Common myeloid progenitor, CD34-positive (primary cell): ENCODE measurements around the gene ORM1.

Experiments
- CTCF ChIA-PET: fragments of 350-600 bp; sonication (Branson Sonifier 250); formaldehyde crosslinking; loops from one replicate; lab custom pipeline; 2021; ENCODE audit warnings: antibody characterized with exemption; lab: Charles Lee
- POLR2A ChIA-PET: fragments of 350-600 bp; sonication (Branson Sonifier 250); formaldehyde crosslinking; loops from one replicate; lab custom pipeline; 2021; ENCODE audit warnings: antibody characterized with exemption; lab: Charles Lee
- DNase-seq, 3 donors: peaks; one replicate each; pipeline versions ENCODE4 v3.0.0 to v3.0.0-alpha.2; 2013
- H3K27ac ChIP-seq, 2 experiments: 1 replicate in 1 of 2; 2 replicates in 1 of 2; pipeline ENCODE4 v1.7.0; 2013; ENCODE audit warnings: inconsistent platforms in 2 of 2, low read length in 2 of 2, mild to moderate bottlenecking in 2 of 2, low read depth in 1 of 2, moderate library complexity in 1 of 2; ENCODE audit not compliant: severe bottlenecking in 2 of 2, insufficient read depth in 1 of 2, poor library complexity in 1 of 2
- H3K27me3 ChIP-seq, 5 experiments: replicated peaks in 2 of 5; 1 replicate in 3 of 5; 2 replicates in 2 of 5; pipeline versions ENCODE4 v1.6.1 to v1.7.0; 2013; ENCODE audit warnings: low read length in 4 of 5, mild to moderate bottlenecking in 2 of 5, moderate library complexity in 2 of 5, inconsistent platforms in 1 of 5; ENCODE audit not compliant: insufficient read depth in 5 of 5, control insufficient read depth in 4 of 5
- H3K36me3 ChIP-seq, 4 experiments: 1 replicate in 2 of 4; 2 replicates in 2 of 4; pipeline versions ENCODE4 v1.6.1 to v1.7.0; 2013; ENCODE audit warnings: low read length in 3 of 4, control low read depth in 1 of 4, mild to moderate bottlenecking in 1 of 4; ENCODE audit not compliant: control insufficient read depth in 4 of 4, insufficient read depth in 4 of 4
- H3K4me1 ChIP-seq, 4 experiments: 1 replicate in 3 of 4; 2 replicates in 1 of 4; pipeline versions ENCODE4 v1.6.1 to v1.7.1; 2013; ENCODE audit warnings: low read length in 3 of 4, mild to moderate bottlenecking in 3 of 4, control low read depth in 1 of 4, inconsistent platforms in 1 of 4, moderate library complexity in 1 of 4; ENCODE audit not compliant: control insufficient read depth in 4 of 4, insufficient read depth in 4 of 4; ENCODE audit errors: control extremely low read depth in 1 of 4
- H3K4me3 ChIP-seq, 7 experiments: 1 replicate in 4 of 7; 2 replicates in 3 of 7; pipeline versions ENCODE4 v1.5.1 to v1.7.0; 2013; ENCODE audit warnings: mild to moderate bottlenecking in 7 of 7, low read length in 6 of 7, moderate library complexity in 6 of 7, inconsistent platforms in 2 of 7, low read depth in 2 of 7, control low read depth in 1 of 7; ENCODE audit not compliant: insufficient read depth in 4 of 7, control insufficient read depth in 1 of 7; ENCODE audit errors: extremely low read depth in 1 of 7
- H3K9me3 ChIP-seq, 5 experiments: 1 replicate in 4 of 5; 2 replicates in 1 of 5; pipeline versions ENCODE4 v1.6.1 to v1.7.1; 2013; ENCODE audit warnings: low read length in 4 of 5, mild to moderate bottlenecking in 2 of 5, inconsistent platforms in 1 of 5, low read depth in 1 of 5, moderate library complexity in 1 of 5; ENCODE audit not compliant: control insufficient read depth in 4 of 5, insufficient read depth in 2 of 5; ENCODE audit errors: control extremely low read depth in 1 of 5
- WGBS: methylation state at CpG from one replicate; pipeline ENCODE4 v1.1.5; 2013; ENCODE audit not compliant: insufficient coverage; 5-methylcytosine and 5-hydroxymethylcytosine counted together

ORM1 gene

GRCh38 chr9:114364134-114365041 lies 41.5 kb downstream of the ORM1 start:
- POLR2A ChIA-PET = interaction anchor here (0.9 kb wide), 1 partner anchor 23 kb away, joined by 3 read pairs; the partner anchor contains the start of gene AKNA
- H3K36me3 ChIP-seq = peaks cover 43 to 92% (median 65%) of the 10 kb centered on the region in 4 experiments
- DNase-seq = peak; percentile 63 to 78 (median 75)

GRCh38 chr9:114365194-114365593 lies 42.3 kb downstream of the ORM1 start:
- no peaks in the 10 kb centered on the region for H3K9me3 ChIP-seq
- POLR2A ChIA-PET = interaction anchor here (2.5 kb wide), 1 partner anchor 23 kb away, joined by 8 read pairs; the partner anchor contains the start of gene AKNA
- peaks cover 35 to 91% (median 62%) of the 10 kb centered on the region in 4 experiments for H3K36me3 ChIP-seq
- CTCF ChIA-PET = interaction anchor here (1.0 to 15.2 kb wide), 6 partner anchors 12 to 288 kb away, joined by 3 to 255 read pairs (median 4); partner anchors contain the start of gene AKNA
- no peaks in the 10 kb centered on the region for H3K27me3 ChIP-seq
- no CpG with 5 or more reads among the region's 2 CpGs for WGBS
- peaks cover 40 to 69% (median 59%) of the 10 kb centered on the region in 4 experiments for H3K4me1 ChIP-seq
- no peak for DNase-seq
- H3K27ac ChIP-seq = peak overlapping the region in 1 of 2 experiments; percentile 55
- H3K4me3 ChIP-seq = no peak overlapping the region

More at GRCh38 chr9:114364134-114365041, 41.5 kb downstream of the ORM1 start:
- Histone ChIP-seq H3K27me3 (no peaks in the 10 kb centered on the region), H3K9me3 (no peaks in the 10 kb centered on the region), H3K27ac (peak overlapping the region in 1 of 2 experiments; percentile 55), H3K4me1 (peaks cover 40 to 61% (median 52%) of the 10 kb centered on the region in 4 experiments), H3K4me3 (peak overlapping the region in 1 of 7 experiments; percentile 23)
- CTCF ChIA-PET = interaction anchor here (0.8 to 15.2 kb wide), 5 partner anchors 14 to 289 kb away, joined by 3 to 255 read pairs (median 4); partner anchors contain the start of gene AKNA
- WGBS = 20% methylated on average over 1 of the region's 6 CpGs

- ChIA-PET CTCF (interaction anchor here (0.8 to 15.2 kb wide), 7 partner anchors 11 to 28 kb away, joined by 3 to 255 read pairs (median 4); partner anchors contain the start of gene AKNA), POLR2A (interaction anchor here (2.5 kb wide), 1 partner anchor 21 kb away, joined by 8 read pairs; the partner anchor contains the start of gene AKNA)
- Histone ChIP-seq H3K4me1 (peaks cover 45 to 82% (median 73%) of the 10 kb centered on the region in 4 experiments), H3K36me3 (peaks cover 27 to 89% (median 51%) of the 10 kb centered on the region in 4 experiments), H3K4me3 (peak overlapping the region in 2 of 7 experiments; percentile 7 to 19), H3K27ac (peak overlapping the region; percentile 58 to 60), H3K9me3 (no peaks in the 10 kb centered on the region), H3K27me3 (no peaks in the 10 kb centered on the region)
- 31% methylated on average over 8 of the region's 10 CpGs for WGBS
- DNase-seq = peak in 2 of 3 donors; percentile 68 to 72
Observed at GRCh38 chr9:114366334-114367128, 43.6 kb downstream of the ORM1 start.

GRCh38 chr9:114367366-114367765 lies 44.5 kb downstream of the ORM1 start:
- H3K9me3 ChIP-seq = no peaks in the 10 kb centered on the region
- WGBS = 64% methylated on average over 2 of the region's 6 CpGs
- H3K36me3 ChIP-seq = peaks cover 22 to 89% (median 47%) of the 10 kb centered on the region in 4 experiments
- peaks cover 47 to 91% (median 81%) of the 10 kb centered on the region in 4 experiments for H3K4me1 ChIP-seq
- ChIA-PET POLR2A (interaction anchor here (2.5 kb wide), 1 partner anchor 20 kb away, joined by 8 read pairs; the partner anchor contains the start of gene AKNA), CTCF (interaction anchor here (0.8 to 15.2 kb wide), 4 partner anchors 12 to 28 kb away, joined by 3 to 255 read pairs (median 4); partner anchors contain the start of gene AKNA)
- no peak for DNase-seq
- peak overlapping the region; percentile 58 to 60 for H3K27ac ChIP-seq
- no peaks in the 10 kb centered on the region for H3K27me3 ChIP-seq
- H3K4me3 ChIP-seq = peak overlapping the region in 1 of 7 experiments; percentile 10

- ChIA-PET POLR2A (interaction anchor here (2.5 kb wide), 1 partner anchor 20 kb away, joined by 8 read pairs; the partner anchor contains the start of gene AKNA), CTCF (interaction anchor here (0.8 to 15.2 kb wide), 5 partner anchors 10 to 29 kb away, joined by 3 to 255 read pairs (median 4); partner anchors contain the start of gene AKNA)
- no peaks in the 10 kb centered on the region for H3K27me3 ChIP-seq
- peaks cover 19 to 86% (median 44%) of the 10 kb centered on the region in 4 experiments for H3K36me3 ChIP-seq
- 91% methylated on average over 9 of the region's 14 CpGs for WGBS
- H3K4me3 ChIP-seq = no peak overlapping the region
- DNase-seq = no peak
- peak overlapping the region; percentile 55 to 58 for H3K27ac ChIP-seq
- H3K4me1 ChIP-seq = peaks cover 46 to 95% (median 86%) of the 10 kb centered on the region in 4 experiments
- no peaks in the 10 kb centered on the region for H3K9me3 ChIP-seq
Observed at GRCh38 chr9:114367772-114368569, 45.1 kb downstream of the ORM1 start.
